Measurements from ENCODE around the gene ANKRD13D.

Gene ANKRD13D

DNA sequence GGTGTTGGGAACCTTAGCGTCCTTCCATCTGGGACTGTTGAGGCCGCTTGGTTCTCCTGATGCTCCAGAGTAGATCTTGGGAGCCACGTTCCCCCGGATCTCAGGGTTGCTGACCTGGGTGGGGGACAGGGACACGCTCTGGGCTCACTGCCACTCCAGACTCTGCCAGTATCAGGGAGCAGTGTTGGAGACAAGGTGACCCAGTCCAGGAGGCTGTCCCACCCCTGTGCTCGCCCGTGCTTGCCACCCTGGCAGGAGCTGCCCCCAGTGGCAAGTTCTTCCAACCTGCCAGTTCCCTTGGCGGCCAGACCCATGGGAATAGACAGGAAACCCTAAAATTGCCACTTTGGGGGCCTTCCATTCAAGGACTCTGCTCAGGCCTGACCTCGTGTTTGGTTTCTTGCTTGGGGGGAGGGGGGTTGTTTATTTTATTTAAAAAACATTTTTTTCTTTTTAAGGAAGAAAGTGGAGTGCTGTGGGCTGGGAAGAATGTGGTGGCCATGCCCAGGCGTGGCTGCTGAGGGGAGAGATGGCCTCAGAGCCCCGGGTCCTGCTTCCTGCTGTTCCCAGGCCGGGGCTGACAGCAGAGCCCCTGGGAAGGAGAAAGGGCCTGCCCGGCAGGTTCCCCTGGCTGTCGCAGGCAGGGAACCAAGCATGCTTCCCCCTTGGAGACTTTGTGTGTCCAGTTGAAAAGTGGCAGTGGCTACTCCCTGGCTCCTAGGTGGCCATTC lies 15.7 kb upstream of the ANKRD13D start:
- DNase-seq (ENCODE audit: low spot score): no peak

DNA sequence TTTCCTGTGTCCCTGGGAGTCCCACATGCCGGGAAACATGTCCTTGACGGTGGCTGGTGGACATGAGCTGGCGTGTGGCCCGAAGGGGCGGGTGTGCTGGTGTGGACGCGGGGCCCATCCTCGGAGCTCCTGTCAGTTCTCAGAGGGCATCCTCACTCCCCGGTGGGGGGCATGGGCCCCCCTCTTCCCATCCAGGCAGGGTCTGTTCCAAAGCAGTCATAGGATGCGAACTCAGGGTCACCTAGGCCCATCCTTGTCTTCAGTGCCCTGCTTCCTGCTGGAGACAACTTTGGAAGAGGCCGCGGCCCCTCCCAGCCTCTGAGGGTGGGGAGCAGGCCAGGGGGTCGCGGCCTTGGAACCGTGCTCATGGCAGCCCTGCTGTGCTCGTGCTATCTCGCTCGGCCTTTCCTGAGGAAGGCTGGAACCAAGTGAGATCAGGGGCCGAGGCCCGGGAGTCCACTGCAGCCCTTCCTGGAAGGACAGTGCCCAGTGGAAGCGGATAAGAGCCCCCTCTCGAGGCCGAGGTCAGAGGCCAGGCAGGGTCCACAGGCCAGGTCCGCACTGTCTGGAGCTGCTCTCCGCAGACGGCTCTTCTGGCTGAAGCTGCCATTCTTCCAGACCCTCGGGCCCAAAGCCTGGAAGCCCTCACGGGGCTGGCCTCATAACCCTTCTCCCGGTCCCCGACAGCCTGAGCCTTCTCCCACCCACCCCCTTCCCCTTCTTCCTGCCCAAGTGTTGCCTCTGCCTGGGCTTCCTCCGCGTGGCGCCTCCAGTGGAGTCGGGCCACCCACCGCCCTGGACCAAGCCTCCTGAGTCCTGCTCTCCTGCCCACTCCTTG lies 14.1 kb upstream of the ANKRD13D start:
- no peak for DNase-seq (ENCODE audit: low spot score)

DNA sequence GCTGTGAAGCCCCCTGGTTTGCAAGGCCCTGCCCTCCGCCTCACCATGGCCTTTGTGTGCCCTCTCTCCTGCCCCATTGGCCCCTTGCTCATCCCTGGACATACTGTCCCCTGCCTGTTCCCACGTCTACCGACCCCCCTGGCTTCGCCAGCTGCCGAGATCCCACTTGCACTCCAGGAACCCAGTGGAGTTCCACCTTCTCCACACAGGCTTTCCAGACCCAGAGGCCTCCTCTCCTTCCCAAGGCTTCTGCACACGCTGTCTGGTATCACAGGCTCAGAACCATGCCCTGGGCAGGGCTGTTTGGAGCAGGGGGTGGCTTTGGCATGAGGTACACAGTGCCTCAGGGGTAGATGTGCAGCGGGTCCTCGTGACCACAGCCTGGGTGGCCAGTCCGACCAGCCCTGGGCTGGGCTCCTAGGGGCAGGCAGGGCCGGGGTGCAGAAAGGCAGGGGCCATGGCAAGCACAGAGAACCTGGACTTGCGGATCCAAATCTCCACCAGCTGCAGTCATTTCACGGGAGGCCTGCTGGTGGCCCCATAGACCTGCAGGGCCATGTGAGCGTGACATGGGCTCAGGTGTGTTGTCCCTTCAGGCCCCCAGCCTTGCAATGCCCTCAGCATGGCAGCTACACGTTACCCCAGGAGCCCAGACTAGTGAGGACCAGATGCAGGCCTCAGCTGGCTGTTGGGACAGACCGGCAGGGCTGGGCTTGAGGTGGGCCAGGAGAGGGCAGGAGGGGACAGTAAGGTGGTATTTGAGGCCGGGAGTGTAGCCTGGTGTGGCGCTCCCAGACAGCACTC lies 13.3 kb upstream of the ANKRD13D start:
- DNase-seq (ENCODE audit: low spot score): no peak

DNA sequence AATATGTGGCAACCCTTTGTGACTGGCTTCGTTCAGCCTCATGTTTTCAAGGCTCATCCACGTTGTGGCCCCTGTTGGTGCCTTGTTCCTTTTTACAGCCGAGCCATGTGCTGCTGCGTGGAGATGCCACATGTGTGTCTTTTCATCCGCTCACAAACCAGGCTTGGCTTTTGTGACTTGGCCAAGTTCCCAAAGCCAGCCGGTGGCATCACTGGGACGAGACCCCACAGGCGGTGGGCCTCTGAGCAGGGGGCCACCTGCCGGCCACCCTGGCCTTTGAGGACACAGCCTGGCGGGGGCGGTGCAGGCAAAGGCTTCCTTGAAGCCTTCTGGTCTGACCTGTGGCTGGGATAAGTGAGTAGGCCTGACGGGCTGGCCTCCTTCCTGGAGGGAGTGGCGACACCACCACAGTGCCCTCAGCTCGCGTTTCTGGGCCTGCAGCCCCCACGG lies 12.3 kb upstream of the ANKRD13D start:
- DNase-seq (ENCODE audit: low spot score): no peak

DNA sequence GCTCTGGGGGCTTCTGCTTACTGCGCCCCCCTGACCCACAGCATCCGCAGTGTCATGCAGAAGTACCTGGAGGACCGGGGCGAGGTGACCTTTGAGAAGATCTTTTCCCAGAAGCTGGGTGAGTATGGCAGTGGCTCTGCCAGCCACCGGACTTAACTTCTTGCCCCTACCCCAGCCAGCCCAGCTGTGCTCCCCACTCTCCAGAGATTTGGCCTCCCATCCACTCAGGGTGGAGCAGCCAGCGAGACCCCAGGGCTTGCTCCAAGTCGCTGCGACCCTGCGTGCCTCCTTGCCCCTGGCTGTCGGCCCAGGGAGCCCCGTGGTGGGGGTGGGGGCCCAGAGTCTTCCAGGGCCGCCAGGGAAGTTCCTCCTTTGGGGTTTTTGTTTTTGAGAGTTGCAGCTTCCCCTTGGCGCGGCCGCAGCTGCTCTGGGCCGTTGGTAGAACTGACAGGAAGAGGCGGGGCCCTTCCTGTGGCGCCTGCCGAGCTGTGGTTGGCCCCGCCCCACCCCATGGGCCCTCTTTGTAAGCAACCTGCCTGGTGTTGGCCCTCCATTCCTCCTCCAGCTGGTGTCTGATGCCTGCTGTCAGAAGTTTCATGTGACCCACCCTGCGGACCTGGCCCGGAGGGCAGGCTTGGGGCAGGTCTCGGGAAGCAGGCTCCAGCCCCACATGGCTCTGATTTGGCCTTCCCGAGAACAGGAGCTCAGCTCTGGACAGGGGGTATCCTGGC lies 11.7 kb upstream of the ANKRD13D start:
- peak; percentile 64 for DNase-seq (ENCODE audit: low spot score)

DNA sequence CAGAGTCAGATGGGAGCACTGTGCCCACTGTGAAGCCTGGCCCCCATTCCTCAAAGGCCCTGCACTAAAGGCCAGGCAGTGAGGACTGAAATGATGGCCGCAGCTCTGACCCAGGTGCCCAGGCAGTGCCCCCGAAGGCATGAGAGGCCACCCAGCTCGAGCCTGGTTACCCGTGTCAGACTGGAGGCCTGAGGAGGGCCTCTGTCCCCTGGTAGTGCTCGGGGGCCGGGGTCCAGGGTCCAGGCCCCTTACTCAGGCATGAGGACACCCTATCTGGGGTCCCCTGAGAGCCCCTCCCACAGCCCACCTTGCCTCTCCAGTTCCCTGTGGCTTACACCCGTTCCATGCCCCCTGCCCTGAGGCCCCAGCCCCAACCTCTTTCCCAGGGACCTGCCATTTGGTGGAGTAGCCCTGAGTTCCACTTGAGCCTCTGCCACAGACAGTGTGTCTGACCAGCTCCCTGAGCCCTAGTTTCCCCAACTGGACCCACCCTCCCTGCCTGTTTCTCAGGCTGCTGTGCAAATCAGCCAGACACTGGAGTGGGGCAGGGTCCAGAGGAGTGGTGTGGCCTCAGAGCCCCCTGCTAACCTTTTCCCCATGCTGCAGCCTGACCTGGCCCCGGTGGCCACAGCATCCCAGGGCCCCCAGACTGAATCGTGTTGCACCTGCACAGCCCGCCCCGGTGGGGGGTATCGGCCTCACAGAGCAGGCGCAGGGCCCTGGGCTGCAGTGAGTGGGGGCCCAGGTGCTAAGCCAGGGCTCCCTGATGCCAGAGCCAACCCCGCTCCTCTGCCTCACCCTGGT lies 10.8 kb upstream of the ANKRD13D start:
- no peak for DNase-seq (ENCODE audit: low spot score)

DNA sequence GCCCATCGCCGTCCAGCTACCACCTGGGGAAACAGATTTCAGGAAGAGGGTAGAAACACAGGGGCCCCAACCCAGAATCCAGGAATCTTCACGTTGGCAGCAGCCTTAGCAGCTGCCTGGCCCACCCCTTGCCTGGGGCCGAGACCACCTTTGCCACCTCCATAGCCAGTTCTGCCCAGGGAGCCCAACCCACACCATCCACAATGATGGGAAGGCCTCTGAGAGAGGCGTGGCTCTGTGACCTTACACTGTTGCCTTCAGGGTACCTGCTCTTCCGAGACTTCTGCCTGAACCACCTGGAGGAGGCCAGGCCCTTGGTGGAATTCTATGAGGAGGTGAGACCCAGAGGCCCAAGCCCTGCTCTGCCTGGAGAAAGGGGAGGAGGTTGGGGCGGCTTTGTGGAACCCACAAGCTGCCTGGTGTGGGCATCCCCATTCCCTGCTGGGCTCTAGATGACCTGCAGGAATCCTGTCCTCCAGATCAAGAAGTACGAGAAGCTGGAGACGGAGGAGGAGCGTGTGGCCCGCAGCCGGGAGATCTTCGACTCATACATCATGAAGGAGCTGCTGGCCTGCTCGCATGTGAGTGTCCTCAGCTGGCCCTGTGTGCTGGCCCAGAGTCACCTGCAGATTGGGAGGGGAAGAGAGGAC lies 10.0 kb upstream of the ANKRD13D start:
- no peak for DNase-seq (ENCODE audit: low spot score)

DNA sequence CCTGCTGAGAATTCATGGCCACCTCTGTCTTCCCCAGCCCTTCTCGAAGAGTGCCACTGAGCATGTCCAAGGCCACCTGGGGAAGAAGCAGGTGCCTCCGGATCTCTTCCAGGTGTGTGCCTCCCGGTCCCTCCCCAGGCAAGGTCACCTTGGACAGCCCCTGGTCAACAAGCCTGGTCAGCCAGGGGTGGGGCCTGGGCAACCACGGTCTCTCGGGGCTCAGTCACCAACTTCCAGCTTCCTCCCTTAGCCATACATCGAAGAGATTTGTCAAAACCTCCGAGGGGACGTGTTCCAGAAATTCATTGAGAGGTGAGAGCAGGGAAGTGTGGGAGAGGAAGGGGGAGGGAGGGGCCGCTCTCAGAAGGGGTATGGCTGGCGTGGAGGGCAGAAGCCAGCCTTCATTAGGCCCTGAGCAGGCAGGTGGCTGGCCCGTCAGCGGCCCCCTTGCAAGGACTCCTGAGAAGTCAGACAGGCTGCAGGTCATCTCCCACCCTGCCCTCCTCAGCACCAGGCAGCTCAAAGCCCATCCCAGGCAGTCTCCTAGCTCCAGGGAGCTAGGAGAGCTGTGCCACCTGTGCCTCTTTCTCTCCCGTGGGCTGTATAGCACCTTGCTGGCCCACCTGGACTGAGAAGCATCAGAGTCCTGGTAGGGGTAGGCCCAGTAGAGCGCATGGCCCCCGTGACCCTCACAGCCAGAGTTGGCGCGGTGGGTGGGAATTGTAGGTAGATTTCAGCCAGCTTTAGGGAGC lies 9.3 kb upstream of the ANKRD13D start:
- no peak for DNase-seq (ENCODE audit: low spot score)

DNA sequence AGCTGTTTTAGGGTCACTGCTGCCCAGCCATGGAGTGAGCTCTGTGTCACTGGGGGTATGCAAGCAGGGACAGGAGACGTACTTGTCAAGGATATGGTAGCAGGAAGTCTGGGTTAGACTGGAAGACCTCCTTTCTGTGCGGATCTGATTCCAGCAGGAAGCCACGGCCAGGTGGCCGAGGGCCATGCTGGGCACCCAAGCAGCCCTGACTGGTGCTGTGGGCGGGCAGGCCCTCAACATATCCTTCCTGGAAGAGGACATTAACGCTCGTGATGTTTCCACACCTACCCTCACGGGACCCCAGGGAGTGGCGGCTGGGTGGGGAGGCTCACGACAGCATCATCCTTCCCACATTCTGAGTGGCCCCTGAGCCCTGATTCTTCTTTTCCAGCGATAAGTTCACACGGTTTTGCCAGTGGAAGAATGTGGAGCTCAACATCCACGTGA lies 8.7 kb upstream of the ANKRD13D start:
- no peak for DNase-seq (ENCODE audit: low spot score)

DNA sequence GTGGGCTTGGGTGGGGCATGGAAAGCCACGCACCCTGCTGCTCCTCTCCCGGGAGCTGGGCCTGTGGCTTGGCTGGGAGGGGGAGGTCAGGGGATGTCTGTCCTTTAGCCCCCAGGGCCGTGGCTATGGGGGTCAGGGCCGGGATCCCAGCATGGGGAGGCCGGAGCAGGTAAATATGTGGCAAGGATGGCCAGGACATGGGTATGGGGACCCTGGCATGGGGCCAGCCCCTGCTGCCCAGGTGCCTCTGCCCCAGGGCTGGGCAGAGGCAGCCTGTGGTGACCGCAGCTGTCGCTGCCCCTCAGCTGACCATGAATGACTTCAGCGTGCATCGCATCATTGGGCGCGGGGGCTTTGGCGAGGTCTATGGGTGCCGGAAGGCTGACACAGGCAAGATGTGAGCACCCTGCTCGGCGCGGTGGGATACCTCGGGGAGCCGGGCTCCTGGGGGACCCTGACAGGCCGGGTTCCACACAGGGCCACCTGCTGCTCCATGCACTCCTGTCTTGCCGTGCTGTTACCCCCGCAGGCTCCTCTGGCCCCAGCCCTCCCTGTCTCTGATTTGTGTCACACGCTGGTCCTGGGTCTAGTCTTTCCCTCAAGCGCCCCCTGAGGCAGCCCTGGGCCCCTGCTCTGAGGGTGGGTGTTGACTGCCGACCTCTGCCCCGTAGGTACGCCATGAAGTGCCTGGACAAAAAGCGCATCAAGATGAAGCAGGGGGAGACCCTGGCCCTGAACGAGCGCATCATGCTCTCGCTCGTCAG lies 8.1 kb upstream of the ANKRD13D start:
- no peak for DNase-seq (ENCODE audit: low spot score)

DNA sequence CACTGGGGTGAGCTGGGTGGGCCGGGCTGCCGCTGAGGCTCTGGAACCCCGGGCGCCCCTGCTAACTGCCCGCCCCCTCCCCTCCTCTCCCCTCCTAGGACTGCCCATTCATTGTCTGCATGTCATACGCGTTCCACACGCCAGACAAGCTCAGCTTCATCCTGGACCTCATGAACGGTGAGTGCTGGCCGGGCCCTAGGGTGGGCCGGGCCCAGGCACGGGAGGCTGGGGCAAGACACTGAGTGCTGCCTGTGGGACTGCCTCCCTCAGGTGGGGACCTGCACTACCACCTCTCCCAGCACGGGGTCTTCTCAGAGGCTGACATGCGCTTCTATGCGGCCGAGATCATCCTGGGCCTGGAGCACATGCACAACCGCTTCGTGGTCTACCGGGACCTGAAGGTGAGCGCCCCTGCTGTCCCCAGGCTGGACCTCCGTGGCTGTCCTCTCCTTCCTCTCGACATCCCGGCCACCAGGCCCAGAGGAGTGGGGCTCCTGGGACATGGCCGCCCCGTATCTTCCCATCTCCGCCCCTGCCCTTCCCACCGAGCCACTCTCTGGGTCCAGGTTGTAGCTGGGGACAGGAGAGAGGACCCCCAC lies 7.5 kb upstream of the ANKRD13D start:
- DNase-seq (ENCODE audit: low spot score): no peak

DNA sequence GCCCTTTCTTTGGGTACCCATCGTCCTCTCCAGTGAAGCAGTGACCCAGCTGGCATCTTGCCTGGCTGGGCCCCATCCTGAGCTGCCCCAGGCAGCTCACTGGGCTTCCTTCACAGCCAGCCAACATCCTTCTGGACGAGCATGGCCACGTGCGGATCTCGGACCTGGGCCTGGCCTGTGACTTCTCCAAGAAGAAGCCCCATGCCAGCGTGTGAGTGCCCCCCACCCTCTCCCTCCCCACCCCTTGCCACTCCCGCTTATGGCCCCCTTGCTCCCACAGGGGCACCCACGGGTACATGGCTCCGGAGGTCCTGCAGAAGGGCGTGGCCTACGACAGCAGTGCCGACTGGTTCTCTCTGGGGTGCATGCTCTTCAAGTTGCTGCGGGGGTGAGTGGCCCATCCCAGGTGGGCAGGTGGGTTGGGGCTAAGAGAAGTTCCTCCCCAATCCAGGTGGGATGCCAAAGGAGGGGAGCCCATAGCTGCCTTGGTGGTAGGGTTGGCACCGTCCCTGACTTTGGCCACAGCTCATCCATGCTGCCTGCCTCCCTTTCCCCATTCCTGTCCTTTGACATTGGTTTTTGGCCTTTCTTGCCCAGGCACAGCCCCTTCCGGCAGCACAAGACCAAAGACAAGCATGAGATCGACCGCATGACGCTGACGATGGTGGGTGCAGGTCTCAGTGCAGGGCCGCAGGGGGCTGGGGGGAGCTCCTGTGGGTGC lies 6.8 kb upstream of the ANKRD13D start:
- DNase-seq (ENCODE audit: low spot score): no peak

DNA sequence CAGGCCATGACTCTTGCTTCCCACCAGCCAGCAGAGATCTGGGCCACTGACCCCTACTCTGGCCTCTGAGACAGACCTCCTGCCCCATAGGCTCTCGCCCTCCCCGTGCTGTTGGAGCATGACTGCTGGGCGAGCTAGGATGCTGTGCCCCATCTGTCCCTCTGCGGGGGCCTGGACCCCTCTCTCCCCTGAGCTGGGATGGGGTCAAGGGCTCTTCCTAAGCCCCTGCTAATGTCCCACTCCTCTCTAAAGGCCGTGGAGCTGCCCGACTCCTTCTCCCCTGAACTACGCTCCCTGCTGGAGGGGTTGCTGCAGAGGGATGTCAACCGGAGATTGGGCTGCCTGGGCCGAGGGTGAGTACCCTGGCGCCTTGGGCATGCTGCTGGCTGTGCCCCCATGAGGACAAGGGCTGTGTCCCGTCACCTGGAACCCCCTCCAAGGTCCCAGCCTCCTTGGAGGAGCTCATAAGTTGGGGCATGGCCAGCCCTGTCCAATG lies 6.2 kb upstream of the ANKRD13D start:
- no peak for DNase-seq (ENCODE audit: low spot score)

DNA sequence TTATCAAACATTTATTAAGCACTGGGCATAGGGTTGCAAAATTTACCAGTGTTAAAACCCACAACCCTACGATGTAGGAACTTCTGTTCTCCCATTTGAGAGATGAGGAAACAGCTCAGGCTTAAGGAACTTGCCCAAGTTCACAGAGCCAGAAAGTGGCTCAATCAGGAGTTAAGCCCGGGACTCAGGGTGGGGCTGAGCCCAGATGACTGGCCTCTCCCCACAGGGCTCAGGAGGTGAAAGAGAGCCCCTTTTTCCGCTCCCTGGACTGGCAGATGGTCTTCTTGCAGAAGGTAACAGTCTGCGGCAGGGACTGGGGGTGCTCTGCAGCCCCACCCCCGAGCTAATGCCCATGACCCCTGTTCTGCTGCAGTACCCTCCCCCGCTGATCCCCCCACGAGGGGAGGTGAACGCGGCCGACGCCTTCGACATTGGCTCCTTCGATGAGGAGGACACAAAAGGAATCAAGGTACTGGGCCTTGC lies 5.6 kb upstream of the ANKRD13D start:
- no peak for DNase-seq (ENCODE audit: low spot score)

DNA sequence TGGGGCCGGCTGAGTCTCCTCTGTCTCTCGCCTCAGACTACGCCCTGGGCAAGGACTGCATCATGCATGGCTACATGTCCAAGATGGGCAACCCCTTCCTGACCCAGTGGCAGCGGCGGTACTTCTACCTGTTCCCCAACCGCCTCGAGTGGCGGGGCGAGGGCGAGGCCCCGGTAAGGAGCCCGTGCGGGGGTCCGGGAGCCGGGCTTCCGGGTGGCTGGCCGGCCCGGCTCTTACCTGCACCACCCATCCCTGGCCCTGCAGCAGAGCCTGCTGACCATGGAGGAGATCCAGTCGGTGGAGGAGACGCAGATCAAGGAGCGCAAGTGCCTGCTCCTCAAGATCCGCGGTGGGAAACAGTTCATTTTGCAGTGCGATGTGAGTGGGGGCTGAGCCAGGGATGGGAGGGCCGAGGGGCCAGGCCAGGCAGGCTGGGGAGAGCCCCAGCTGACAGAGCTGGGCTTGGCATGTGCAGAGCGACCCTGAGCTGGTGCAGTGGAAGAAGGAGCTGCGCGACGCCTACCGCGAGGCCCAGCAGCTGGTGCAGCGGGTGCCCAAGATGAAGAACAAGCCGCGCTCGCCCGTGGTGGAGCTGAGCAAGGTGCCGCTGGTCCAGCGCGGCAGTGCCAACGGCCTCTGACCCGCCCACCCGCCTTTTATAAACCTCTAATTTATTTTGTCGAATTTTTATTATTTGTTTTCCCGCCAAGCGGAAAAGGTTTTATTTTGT lies 4.1 kb upstream of the ANKRD13D start:
- no peak for DNase-seq (ENCODE audit: low spot score)

All from putamen (tissue), 1 donor.